H9 (cell line): Measurements from ENCODE around the gene PLCXD1. TPM values are rescaled to one million over a fixed set of nuclear protein-coding genes. Genes with fewer than 3 reads are reported as not detected.

Experiments used
- DNase-seq: peaks from one replicate; pipeline ENCODE4 v3.0.0-alpha.2; 2017
- H2AFZ ChIP-seq: one replicate; pipeline ENCODE4 v1.6.1; 2013; ENCODE audit warnings: mild to moderate bottlenecking, low read length, control low read depth, moderate library complexity
- H2AK5ac ChIP-seq: 2 replicates; pipeline ENCODE4 v1.6.1; 2013; ENCODE audit warnings: low read length, control low read depth, mixed read lengths; ENCODE audit not compliant: insufficient read length
- H2BK120ac ChIP-seq: one replicate; pipeline ENCODE4 v1.6.1; 2013; ENCODE audit warnings: low read depth, mild to moderate bottlenecking, low read length, control low read depth, inconsistent platforms; ENCODE audit not compliant: poor library complexity, severe bottlenecking
- H2BK12ac ChIP-seq: 2 replicates; pipeline ENCODE4 v1.6.1; 2013; ENCODE audit warnings: low read length, control low read depth, mixed read lengths, low read depth; ENCODE audit not compliant: insufficient read length
- H2BK15ac ChIP-seq: 2 replicates; pipeline ENCODE4 v1.6.1; 2013; ENCODE audit warnings: low read depth, low read length, control low read depth
- H2BK20ac ChIP-seq: one replicate; pipeline ENCODE4 v1.6.1; 2013; ENCODE audit warnings: low read depth, mild to moderate bottlenecking, low read length, control low read depth, inconsistent platforms; ENCODE audit not compliant: poor library complexity, severe bottlenecking
- H2BK5ac ChIP-seq: 2 replicates; pipeline ENCODE4 v1.6.1; 2013; ENCODE audit warnings: low read length, control low read depth, mixed read lengths; ENCODE audit not compliant: insufficient read length
- H3K14ac ChIP-seq: 2 replicates; pipeline ENCODE4 v1.6.1; 2013; ENCODE audit warnings: low read length, control low read depth; ENCODE audit not compliant: insufficient read depth
- H3K18ac ChIP-seq: 2 replicates; pipeline ENCODE4 v1.6.1; 2013; ENCODE audit warnings: low read depth, mild to moderate bottlenecking, mixed read lengths, low read length, control low read depth; ENCODE audit not compliant: insufficient read length
- H3K23ac ChIP-seq: 2 replicates; pipeline ENCODE4 v1.6.1; 2013; ENCODE audit warnings: low read length, control low read depth, mixed read lengths, low read depth; ENCODE audit not compliant: insufficient read length
- H3K23me2 ChIP-seq: 2 replicates; pipeline ENCODE4 v1.6.1; 2013; ENCODE audit warnings: low read depth, mild to moderate bottlenecking, mixed read lengths, low read length, control low read depth; ENCODE audit not compliant: insufficient read length, poor library complexity, severe bottlenecking
- H3K27ac ChIP-seq: 2 replicates; pipeline ENCODE4 v1.5.1; 2013; ENCODE audit warnings: low read length, control low read depth, mixed read lengths, low read depth; ENCODE audit not compliant: insufficient read length
- H3K27me3 ChIP-seq: 2 replicates; pipeline ENCODE4 v1.6.1; 2013; ENCODE audit warnings: low read length, control low read depth, inconsistent platforms; ENCODE audit not compliant: insufficient read depth
- H3K4ac ChIP-seq: 2 replicates; pipeline ENCODE4 v1.6.1; 2013; ENCODE audit warnings: low read depth, mild to moderate bottlenecking, control low read depth, inconsistent platforms, low read length, moderate library complexity
- H3K4me1 ChIP-seq: 2 replicates; pipeline ENCODE4 v1.6.1; 2013; ENCODE audit warnings: low read length, control low read depth, inconsistent platforms; ENCODE audit not compliant: insufficient read depth
- H3K4me2 ChIP-seq: 2 replicates; pipeline ENCODE4 v1.6.1; 2013; ENCODE audit warnings: low read length, control low read depth, mixed read lengths; ENCODE audit not compliant: insufficient read length, insufficient read depth
- H3K56ac ChIP-seq: 2 replicates; pipeline ENCODE4 v1.6.1; 2013; ENCODE audit warnings: low read depth, mild to moderate bottlenecking, mixed read lengths, low read length, control low read depth; ENCODE audit not compliant: insufficient read length
- H3K79me1 ChIP-seq: 2 replicates; pipeline ENCODE4 v1.6.1; 2013; ENCODE audit warnings: low read depth, mild to moderate bottlenecking, moderate library complexity, low read length, control low read depth, inconsistent platforms; ENCODE audit not compliant: insufficient read depth, poor library complexity, severe bottlenecking
- H3K79me2 ChIP-seq: 2 replicates; pipeline ENCODE4 v1.6.1; 2013; ENCODE audit warnings: low read length, control low read depth, inconsistent platforms; ENCODE audit not compliant: insufficient read depth
- H3K9ac ChIP-seq: 2 replicates; pipeline ENCODE4 v1.6.1; 2013; ENCODE audit warnings: low read length, control low read depth, mixed read lengths; ENCODE audit not compliant: insufficient read length; ENCODE audit errors: extremely low read depth
- H3K9me3 ChIP-seq: one replicate; pipeline ENCODE4 v1.6.1; 2013; ENCODE audit warnings: low read depth, low read length, inconsistent platforms; ENCODE audit not compliant: control insufficient read depth
- H3T11ph ChIP-seq: one replicate; pipeline ENCODE4 v1.6.1; 2013; ENCODE audit warnings: mild to moderate bottlenecking, low read length, control low read depth, inconsistent platforms
- H4K20me1 ChIP-seq: one replicate; pipeline ENCODE4 v1.6.1; 2013; ENCODE audit not compliant: control insufficient read depth, insufficient read length, insufficient read depth
- H4K5ac ChIP-seq: 2 replicates; pipeline ENCODE4 v1.6.1; 2013; ENCODE audit warnings: low read depth, mild to moderate bottlenecking, mixed read lengths, low read length, control low read depth; ENCODE audit not compliant: insufficient read length
- H4K8ac ChIP-seq: replicated peaks from 2 replicates; pipeline ENCODE4 v1.6.1; 2013; ENCODE audit warnings: low read length, control low read depth, mixed read lengths, low read depth; ENCODE audit not compliant: insufficient read length
- H4K91ac ChIP-seq: 2 replicates; pipeline ENCODE4 v1.6.1; 2013; ENCODE audit warnings: low read depth, mild to moderate bottlenecking, moderate library complexity, mixed read lengths, low read length, control low read depth; ENCODE audit not compliant: insufficient read length
- H3K27ac Mint-ChIP-seq, 3 experiments: 2 replicates in 2 of 3; 3 replicates in 1 of 3; pipeline ENCODE4 v1.8.0; 2020 to 2021; ENCODE audit warnings: mixed read lengths in 3 of 3, mild to moderate bottlenecking in 1 of 3, moderate library complexity in 1 of 3
- H3K27me3 Mint-ChIP-seq: 2 replicates; pipeline ENCODE4 v1.8.0; 2021; ENCODE audit warnings: low read depth, mild to moderate bottlenecking, moderate library complexity, mixed read lengths
- H3K36me3 Mint-ChIP-seq, 3 experiments: 2 replicates in 2 of 3; 3 replicates in 1 of 3; pipeline ENCODE4 v1.8.0; 2020 to 2021; ENCODE audit warnings: low read depth in 3 of 3, mixed read lengths in 3 of 3; ENCODE audit not compliant: insufficient read depth in 1 of 3
- H3K4me1 Mint-ChIP-seq, 2 experiments: 2 replicates each; pipeline ENCODE4 v1.8.0; 2020; ENCODE audit warnings: mixed read lengths in 2 of 2
- H3K4me3 Mint-ChIP-seq, 2 experiments: 2 replicates in 1 of 2; 3 replicates in 1 of 2; pipeline ENCODE4 v1.8.0; 2020 to 2021; ENCODE audit warnings: mild to moderate bottlenecking in 2 of 2, mixed read lengths in 2 of 2, moderate library complexity in 1 of 2
- H3K9me3 Mint-ChIP-seq, 2 experiments: 2 replicates in 1 of 2; 3 replicates in 1 of 2; pipeline ENCODE4 v1.8.0; 2020; ENCODE audit warnings: mild to moderate bottlenecking in 2 of 2, mixed read lengths in 2 of 2, moderate library complexity in 1 of 2
- WGBS: extraction: QIAGEN DNeasy Blood & Tissue Kit; methylation state at CpG from one replicate; pipeline ENCODE4 v1.1.7; 2013; ENCODE audit warnings: missing lambda C conversion rate, low lambda C conversion rate, mixed read lengths; ENCODE audit not compliant: insufficient read length; ENCODE audit errors: extremely low coverage; 5-methylcytosine and 5-hydroxymethylcytosine counted together
- total RNA-seq: library from RNA; stranded (reverse); gene quantifications from 2 replicates; pipeline ENCODE4 v1.2.1, GENCODE V29; 2021
- TF ChIP-seq, protein P1 (sequence below): fragments of 200-600 bp; sonication (generic); conservative IDR thresholded peaks from 3 replicates; pipeline ENCODE4 v1.8.0; 2021; ENCODE audit warnings: antibody characterized with exemption, mild to moderate bottlenecking

Gene PLCXD1
- total RNA-seq, 1 experiment from 2014 or later: 96.5 TPM

DNA sequence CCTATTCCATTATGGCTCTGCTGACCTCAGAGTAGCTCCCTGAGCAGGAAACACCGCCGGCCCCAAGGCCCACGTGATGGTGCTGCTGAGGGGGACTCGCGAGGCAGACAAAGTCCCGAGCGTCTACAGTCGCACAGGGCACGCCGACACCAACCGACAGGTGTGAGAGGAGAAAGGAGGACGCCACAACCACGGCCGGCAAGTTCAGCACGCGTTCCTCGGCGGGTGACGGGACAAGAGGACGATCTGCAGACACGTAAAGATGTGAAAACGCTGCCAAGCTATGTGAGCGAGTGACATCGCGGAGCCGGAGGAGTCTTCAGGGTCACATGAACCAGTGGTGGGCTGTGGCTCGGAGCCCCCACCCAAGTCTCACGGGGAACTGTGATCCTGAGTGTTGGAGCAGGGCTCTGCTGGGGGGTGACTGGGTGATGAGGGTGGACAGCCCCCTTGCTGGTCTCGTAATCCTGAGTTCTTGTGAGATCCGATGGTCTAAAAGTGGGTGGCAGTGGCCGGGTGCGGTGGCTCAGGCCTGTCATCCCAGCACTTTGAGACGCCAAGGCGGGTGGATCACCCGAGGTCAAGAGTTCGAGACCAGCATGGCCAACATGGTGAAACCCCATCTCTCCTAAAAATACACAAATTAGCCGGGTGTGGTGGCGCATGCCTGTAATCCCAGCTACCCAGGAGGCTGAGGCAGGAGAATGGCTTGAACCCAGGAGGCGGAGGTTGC is 71.6 kb downstream of the PLCXD1 start:
- Histone ChIP-seq H2AFZ (no peak overlapping the region), H2BK5ac (no peak overlapping the region), H3K4me2 (no peak overlapping the region), H2BK15ac (no peak overlapping the region), H3K23me2 (no peaks in the 10 kb centered on the region), H3T11ph (no peak overlapping the region), H2BK120ac (no peak overlapping the region), H2BK20ac (no peak overlapping the region), H3K9ac (no peak overlapping the region), H3K4me1 (no peaks in the 10 kb centered on the region), H4K8ac (no peak overlapping the region), H3K23ac (no peak overlapping the region), H4K91ac (no peak overlapping the region), H2BK12ac (no peak overlapping the region), H4K20me1 (no peaks in the 10 kb centered on the region), H3K79me2 (no peaks in the 10 kb centered on the region; the same call in 1 of the 2 replicates), H3K79me1 (peaks cover 3% of the 10 kb centered on the region), H3K27me3 (no peaks in the 10 kb centered on the region), H3K14ac (no peak overlapping the region), H3K9me3 (no peaks in the 10 kb centered on the region), H3K18ac (no peak overlapping the region), H3K56ac (no peak overlapping the region), H3K4ac (no peak overlapping the region), H3K27ac (no peak overlapping the region), H4K5ac (no peak overlapping the region), H2AK5ac (no peak overlapping the region)
- Mint-ChIP-seq H3K27ac (peak overlapping the region in 2 of 3 experiments; percentile 85 to 88; a peak in 4 of 7 replicates), H3K36me3 (peaks cover 13 to 61% (median 56%) of the 10 kb centered on the region in 3 experiments; a peak in 6 of 7 replicates), H3K4me3 (no peak overlapping the region), H3K9me3 (no peaks in the 10 kb centered on the region), H3K4me1 (0 out of 4 replicates have a peak, but pooled peaks cover 0 to 3% of the 10 kb centered on the region in 2 experiments), H3K27me3 (no peaks in the 10 kb centered on the region; the same call in 1 of the 2 replicates)
- no CpG with 5 or more reads among the region's 39 CpGs for WGBS
- TF ChIP-seq, protein P1, sequence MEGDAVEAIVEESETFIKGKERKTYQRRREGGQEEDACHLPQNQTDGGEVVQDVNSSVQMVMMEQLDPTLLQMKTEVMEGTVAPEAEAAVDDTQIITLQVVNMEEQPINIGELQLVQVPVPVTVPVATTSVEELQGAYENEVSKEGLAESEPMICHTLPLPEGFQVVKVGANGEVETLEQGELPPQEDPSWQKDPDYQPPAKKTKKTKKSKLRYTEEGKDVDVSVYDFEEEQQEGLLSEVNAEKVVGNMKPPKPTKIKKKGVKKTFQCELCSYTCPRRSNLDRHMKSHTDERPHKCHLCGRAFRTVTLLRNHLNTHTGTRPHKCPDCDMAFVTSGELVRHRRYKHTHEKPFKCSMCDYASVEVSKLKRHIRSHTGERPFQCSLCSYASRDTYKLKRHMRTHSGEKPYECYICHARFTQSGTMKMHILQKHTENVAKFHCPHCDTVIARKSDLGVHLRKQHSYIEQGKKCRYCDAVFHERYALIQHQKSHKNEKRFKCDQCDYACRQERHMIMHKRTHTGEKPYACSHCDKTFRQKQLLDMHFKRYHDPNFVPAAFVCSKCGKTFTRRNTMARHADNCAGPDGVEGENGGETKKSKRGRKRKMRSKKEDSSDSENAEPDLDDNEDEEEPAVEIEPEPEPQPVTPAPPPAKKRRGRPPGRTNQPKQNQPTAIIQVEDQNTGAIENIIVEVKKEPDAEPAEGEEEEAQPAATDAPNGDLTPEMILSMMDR: no peak
- no peak for DNase-seq

Other genes with a start within 250 kb of the PLCXD1 start
- gene GTPBP6, start 37.4 kb downstream of the PLCXD1 start, total RNA-seq: 64.0 and 64.5 TPM in 2 replicates
- gene PPP2R3B, start 105.5 kb downstream of the PLCXD1 start, total RNA-seq: 63.3 and 72.1 TPM in 2 replicates